ENCODE data around the gene MOB2. TPM values are rescaled to one million over a fixed set of nuclear protein-coding genes. Genes with fewer than 3 reads are reported as not detected.

Gene MOB2
- total RNA-seq, 4 donors from 2014 or later, result 34.7 to 50.4 (median 40.5) TPM

DNA sequence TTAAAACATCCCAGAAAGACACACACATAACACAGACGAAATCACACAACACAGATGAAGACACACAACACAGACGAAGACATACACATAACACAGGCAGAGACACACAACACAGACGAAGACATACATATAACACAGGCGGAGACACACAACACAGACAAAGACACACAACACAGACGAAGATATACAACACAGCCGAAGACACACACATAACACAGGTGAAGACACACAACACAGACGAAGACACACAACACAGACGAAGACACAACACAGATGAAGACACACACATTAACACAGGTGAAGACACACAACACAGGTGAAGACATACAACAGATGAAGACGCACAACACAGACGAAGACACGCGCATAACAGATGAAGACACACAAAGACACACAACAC, 4.8 kb upstream of the MOB2 start:
- DNase-seq, result no peak
- no peaks in the 10 kb centered on the region for H3K9me3 ChIP-seq
- no peak for TF ChIP-seq POLR2A (IDR thresholded peaks at IDR 0.05)
- TF ChIP-seq, protein P1, sequence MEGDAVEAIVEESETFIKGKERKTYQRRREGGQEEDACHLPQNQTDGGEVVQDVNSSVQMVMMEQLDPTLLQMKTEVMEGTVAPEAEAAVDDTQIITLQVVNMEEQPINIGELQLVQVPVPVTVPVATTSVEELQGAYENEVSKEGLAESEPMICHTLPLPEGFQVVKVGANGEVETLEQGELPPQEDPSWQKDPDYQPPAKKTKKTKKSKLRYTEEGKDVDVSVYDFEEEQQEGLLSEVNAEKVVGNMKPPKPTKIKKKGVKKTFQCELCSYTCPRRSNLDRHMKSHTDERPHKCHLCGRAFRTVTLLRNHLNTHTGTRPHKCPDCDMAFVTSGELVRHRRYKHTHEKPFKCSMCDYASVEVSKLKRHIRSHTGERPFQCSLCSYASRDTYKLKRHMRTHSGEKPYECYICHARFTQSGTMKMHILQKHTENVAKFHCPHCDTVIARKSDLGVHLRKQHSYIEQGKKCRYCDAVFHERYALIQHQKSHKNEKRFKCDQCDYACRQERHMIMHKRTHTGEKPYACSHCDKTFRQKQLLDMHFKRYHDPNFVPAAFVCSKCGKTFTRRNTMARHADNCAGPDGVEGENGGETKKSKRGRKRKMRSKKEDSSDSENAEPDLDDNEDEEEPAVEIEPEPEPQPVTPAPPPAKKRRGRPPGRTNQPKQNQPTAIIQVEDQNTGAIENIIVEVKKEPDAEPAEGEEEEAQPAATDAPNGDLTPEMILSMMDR (IDR thresholded peaks at IDR 0.05), result no peak
- no peaks in the 10 kb centered on the region for H3K36me3 ChIP-seq
- no peak overlapping the region for H3K27ac ChIP-seq
- no peak overlapping the region for H3K4me3 ChIP-seq
- H3K27me3 ChIP-seq, result no peaks in the 10 kb centered on the region
- peaks cover 6 to 33% (median 25%) of the 10 kb centered on the region in 4 donors for H3K4me1 ChIP-seq

DNA sequence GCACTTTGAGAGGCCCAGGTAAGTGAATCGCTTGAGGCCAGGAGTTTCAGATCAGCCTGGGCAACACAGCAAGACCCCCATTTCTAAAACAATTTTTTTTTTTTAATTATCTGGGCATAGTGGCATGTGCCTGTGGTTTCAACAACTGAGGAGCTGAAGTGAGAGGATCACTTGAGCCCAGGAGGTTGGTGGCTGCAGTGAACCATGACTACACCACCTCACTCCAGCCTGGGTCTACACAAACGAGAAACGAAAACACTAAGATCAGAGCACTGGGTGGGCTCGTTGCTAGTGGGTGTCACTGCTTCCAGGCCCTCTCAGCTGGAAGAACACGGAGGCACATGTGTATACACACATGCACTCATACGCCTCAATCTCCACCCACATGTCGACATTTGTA, 4.1 kb upstream of the MOB2 start:
- no peak overlapping the region for H3K4me3 ChIP-seq
- H3K27me3 ChIP-seq, result no peaks in the 10 kb centered on the region
- H3K36me3 ChIP-seq, result no peaks in the 10 kb centered on the region
- no peak for TF ChIP-seq POLR2A (IDR thresholded peaks at IDR 0.05)
- TF ChIP-seq, protein P1 (IDR thresholded peaks at IDR 0.05), result no peak
- no peaks in the 10 kb centered on the region for H3K9me3 ChIP-seq
- no peak overlapping the region for H3K27ac ChIP-seq
- peaks cover 8 to 40% (median 32%) of the 10 kb centered on the region in 4 donors for H3K4me1 ChIP-seq
- DNase-seq, result no peak

DNA sequence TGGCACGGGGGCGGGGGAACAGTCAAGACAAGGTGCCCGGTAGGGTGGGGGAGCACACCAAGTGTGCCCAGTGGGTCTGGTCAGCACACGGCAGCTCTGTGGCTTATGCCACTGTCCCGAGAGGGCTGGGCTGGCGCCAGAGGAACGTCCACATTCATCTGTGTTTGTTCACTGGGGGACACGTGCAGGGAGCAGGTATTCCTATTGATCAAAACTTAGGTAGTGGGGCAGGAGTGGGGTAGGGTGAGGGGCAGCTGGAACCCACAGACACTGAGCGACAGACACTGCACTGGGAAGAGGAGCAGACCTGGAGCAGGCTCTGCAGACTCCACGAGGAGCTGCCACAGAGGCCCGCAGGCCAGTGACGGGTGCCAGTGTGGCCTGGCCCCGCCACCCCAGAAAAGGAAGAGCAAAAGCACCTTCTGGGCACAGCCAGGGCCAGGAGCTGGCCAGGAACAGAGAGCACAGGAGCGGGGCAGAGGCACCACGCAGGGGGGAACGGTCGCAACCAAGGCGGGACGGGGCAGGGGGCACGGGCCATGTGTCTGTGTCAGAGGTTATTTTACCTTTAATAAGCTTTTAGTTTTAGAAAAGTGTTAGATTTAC, 2.1 kb upstream of the MOB2 start:
- no peaks in the 10 kb centered on the region for H3K36me3 ChIP-seq
- no peak overlapping the region for H3K4me3 ChIP-seq
- H3K27me3 ChIP-seq, result no peaks in the 10 kb centered on the region
- no peak for TF ChIP-seq POLR2A (IDR thresholded peaks at IDR 0.05)
- TF ChIP-seq, protein P1 (IDR thresholded peaks at IDR 0.05), result no peak
- peak overlapping the region in 2 of 4 donors; percentile 35 to 79 for H3K27ac ChIP-seq
- H3K4me1 ChIP-seq, result peaks cover 8 to 48% (median 35%) of the 10 kb centered on the region in 4 donors
- DNase-seq, result no peak
- H3K9me3 ChIP-seq, result no peaks in the 10 kb centered on the region

DNA sequence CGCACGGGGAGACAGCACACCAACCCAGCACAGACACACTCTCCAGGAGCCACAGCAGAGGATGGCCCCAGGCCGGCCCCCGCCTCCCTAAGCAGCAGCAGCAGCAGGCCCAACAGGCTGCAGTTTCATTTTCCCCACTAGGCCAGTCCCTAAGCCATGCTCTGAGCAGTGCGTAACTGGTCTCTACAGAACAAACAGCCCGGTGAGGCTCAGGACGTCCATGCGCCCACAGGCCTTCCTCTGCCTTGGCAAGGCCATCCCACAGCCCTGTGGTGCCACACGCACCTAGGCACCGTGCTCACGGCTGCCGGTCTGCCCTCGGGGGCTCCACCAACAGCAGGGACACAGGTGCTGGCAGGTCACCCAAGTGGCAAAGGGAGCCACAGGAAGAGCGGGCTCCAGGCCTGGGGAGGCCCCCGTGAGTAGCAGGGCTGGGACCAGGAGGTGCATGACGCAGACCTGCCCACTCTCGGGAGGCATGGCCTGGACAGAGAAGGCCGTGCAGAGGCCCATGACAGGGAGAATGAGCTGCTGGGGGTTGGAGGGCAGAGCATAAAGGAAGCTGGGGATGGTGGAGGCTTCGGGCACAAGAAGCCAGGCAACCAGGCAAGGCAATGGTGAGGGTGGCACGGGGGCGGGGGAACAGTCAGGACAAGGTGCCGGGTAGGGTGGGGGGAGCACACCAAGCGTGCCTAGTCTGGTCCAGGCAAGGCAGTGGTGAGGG, 1.4 kb upstream of the MOB2 start:
- DNase-seq, result peak in 1 of 3 donors; percentile 41
- H3K27ac ChIP-seq, result peak overlapping the region in 2 of 4 donors; percentile 35 to 79
- no peak for TF ChIP-seq POLR2A (IDR thresholded peaks at IDR 0.05)
- TF ChIP-seq, protein P1 (IDR thresholded peaks at IDR 0.05), result no peak
- no peak overlapping the region for H3K4me3 ChIP-seq
- no peaks in the 10 kb centered on the region for H3K9me3 ChIP-seq
- H3K4me1 ChIP-seq, result peaks cover 8 to 52% (median 35%) of the 10 kb centered on the region in 4 donors
- H3K36me3 ChIP-seq, result no peaks in the 10 kb centered on the region
- no peaks in the 10 kb centered on the region for H3K27me3 ChIP-seq

DNA sequence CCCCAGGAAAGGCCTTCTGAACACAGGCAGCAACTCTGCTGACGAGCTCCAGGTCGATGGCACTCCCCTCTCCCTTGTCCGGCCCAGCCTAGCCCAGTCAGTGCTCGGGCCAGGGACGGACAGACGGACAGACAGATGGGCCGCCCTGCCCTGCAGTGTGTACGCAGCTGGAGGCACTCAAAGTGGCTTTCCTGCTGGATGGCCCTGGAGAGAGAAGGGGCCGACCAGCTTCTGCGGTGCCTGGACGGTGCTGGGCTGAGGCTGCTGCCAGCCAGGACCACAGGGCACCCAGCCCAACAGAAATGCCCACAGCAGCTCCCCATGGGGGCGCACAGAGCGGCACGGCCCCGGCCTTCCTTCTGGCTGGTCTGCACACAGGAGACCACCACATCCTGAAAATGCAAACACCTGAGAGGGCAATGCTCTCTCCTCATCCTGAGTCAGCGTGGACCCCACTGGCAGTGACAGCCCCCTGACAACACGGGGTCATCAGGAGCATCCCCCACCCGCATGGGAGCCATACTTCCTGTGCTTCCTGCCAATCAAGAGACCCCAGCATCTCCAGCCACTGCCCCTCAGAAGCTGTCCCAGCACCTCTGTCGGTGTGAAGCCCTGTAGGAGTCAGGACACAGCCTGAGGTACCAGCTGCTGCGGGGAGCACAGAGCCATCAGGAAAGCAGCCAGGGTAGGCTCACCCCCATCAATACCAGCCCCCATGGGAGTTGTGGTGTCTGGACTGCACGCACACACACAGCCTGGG, 692 bp upstream of the MOB2 start:
- TF ChIP-seq, protein P1 (IDR thresholded peaks at IDR 0.05), result no peak
- no peak for TF ChIP-seq POLR2A (IDR thresholded peaks at IDR 0.05)
- peaks cover 8 to 52% (median 35%) of the 10 kb centered on the region in 4 donors for H3K4me1 ChIP-seq
- peak in 1 of 3 donors; percentile 42 for DNase-seq
- peak overlapping the region in 2 of 4 donors; percentile 17 to 79 for H3K27ac ChIP-seq
- H3K4me3 ChIP-seq, result no peak overlapping the region
- H3K9me3 ChIP-seq, result no peaks in the 10 kb centered on the region
- H3K36me3 ChIP-seq, result no peaks in the 10 kb centered on the region
- H3K27me3 ChIP-seq, result no peaks in the 10 kb centered on the region

Measured in Peyer's patch (tissue), 4 donors.